ENCODE results near the gene SPECC1. TPM values are rescaled to one million over a fixed set of nuclear protein-coding genes. Genes with fewer than 3 reads are reported as not detected.

Gene SPECC1
- polyA plus RNA-seq, 1 of the 3 experiments (the other 2 are of a cell fraction): 11.2 TPM

DNA sequence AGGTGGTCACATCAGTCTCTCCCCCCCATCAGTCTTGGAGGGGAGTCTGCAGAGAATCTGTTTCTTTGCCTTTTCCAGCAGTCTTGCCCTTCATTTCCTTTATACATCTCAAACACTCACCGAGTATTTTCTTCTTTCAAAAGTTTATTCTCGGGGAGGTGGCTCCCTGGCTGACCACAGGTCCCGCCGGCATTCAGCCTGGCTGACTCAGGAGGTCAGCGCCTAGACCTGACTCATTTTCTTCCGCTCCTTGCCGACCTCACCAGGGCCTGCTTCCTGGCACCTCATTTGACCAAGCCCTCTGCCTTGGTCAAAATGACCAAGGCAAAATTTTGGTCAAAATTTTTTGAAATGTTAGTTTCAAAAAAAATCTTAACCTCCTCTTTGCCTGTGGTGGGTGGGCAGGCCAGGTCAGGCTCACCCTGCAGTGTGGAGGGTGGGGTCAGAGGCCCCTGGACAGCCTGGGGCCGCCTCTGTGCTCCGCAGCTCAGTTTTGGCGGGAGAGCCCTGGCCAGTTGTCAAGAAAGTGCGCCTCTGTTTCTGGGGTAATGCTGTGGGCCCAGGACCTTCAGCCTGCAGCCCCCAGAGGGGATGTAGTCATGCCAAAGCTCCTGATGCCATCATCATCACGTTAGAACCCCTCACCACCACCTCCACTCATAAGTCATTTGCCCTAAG lies 165.6 kb downstream of the SPECC1 start (continued):
- TF ChIP-seq USF1 (IDR thresholded peaks at IDR 0.05; ENCODE audit: borderline replicate concordance, low read depth): no peak
- TF ChIP-seq FOXM1 (IDR thresholded peaks at IDR 0.05; ENCODE audit: low read depth): no peak
- TF ChIP-seq SMC3 (IDR thresholded peaks at IDR 0.05; ENCODE audit: low read depth, low read length): no peak
- no peak for TF ChIP-seq TAF1 (IDR thresholded peaks at IDR 0.05; ENCODE audit: borderline replicate concordance, low read depth, low read length)

DNA sequence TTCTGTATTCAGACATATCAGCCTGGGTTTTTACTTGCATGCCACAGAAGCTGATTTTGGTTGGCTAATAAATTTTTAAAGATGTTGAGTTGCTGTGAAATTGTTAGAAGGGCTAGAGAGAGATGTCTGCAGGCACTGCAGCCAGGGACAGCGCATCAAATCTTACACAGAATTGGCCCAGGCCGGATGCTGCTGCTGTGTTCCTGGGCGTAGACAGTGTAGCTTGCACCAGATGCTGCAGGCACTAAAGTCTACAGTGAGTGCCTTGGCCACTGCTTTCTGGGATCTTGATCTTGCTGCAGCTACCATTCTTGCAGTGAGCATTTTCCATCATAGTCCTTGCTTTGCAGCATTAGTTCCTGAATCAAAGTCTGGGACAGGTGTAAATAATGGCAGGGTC lies 169.9 kb downstream of the SPECC1 start:
- no peaks in the 10 kb centered on the region for H3K27me3 ChIP-seq (ENCODE audit: insufficient read depth)
- no peak overlapping the region for H3K4me3 ChIP-seq (ENCODE audit: low read depth in 2 of 2, low read length in 1 of 2)
- no peak for DNase-seq
- no peaks in the 10 kb centered on the region for H3K36me3 ChIP-seq (replicated peaks in 1 of 2; ENCODE audit: control insufficient read depth in 1 of 2, insufficient read depth in 2 of 2, low read length in 1 of 2)
- H3K27ac ChIP-seq (ENCODE audit: low read depth in 2 of 2, low read length in 1 of 2): no peak overlapping the region
- H3F3A ChIP-seq (replicated peaks; ENCODE audit: insufficient read depth): no peaks in the 10 kb centered on the region
- no peaks in the 10 kb centered on the region for H3K9me3 ChIP-seq
- no peak overlapping the region for H2AFZ ChIP-seq (ENCODE audit: low read depth)
- H3K4me2 ChIP-seq: no peak overlapping the region
- TF ChIP-seq JUND (IDR thresholded peaks at IDR 0.05) (no peak), TAF1 (IDR thresholded peaks at IDR 0.05; ENCODE audit: borderline replicate concordance, low read depth, low read length) (no peak), TEAD4 (IDR thresholded peaks at IDR 0.05; ENCODE audit: borderline replicate concordance, insufficient read depth) (no peak), FOXJ3 (CRISPR knock-in tag; IDR thresholded peaks at IDR 0.05) (no peak), YY1 (IDR thresholded peaks at IDR 0.05; ENCODE audit: low read depth) (no peak)
- POLR2A ChIA-PET: no interaction called here
- H3K79me2 ChIP-seq (ENCODE audit: insufficient read depth): peaks cover 22% of the 10 kb centered on the region; the same call in 1 of the 2 replicates
- 95% methylated on average over 3 of the region's 3 CpGs for WGBS (ENCODE audit: low lambda C conversion rate)
- H3K9ac ChIP-seq: no peak overlapping the region
- CTCF ChIA-PET: interaction anchor here (0.6 to 2.0 kb wide), 4 partner anchors 9 to 57 kb away, joined by 3 to 5 read pairs (median 4); no protein-coding TSS in a partner anchor
- no peaks in the 10 kb centered on the region for H4K20me1 ChIP-seq (ENCODE audit: insufficient read depth)
- H3K9me2 ChIP-seq: no peaks in the 10 kb centered on the region
- peaks cover 0 to 9% of the 10 kb centered on the region in 2 experiments; a peak in 2 of 4 replicates for H3K4me1 ChIP-seq (ENCODE audit: control insufficient read depth in 1 of 2, insufficient read depth in 2 of 2, low read depth in 1 of 2, low read length in 1 of 2)

- DNase-seq: no peak
- Histone ChIP-seq H3K9ac (no peak overlapping the region), H3K9me2 (no peaks in the 10 kb centered on the region), H3F3A (replicated peaks; ENCODE audit: insufficient read depth) (no peaks in the 10 kb centered on the region), H3K79me2 (ENCODE audit: insufficient read depth) (peaks cover 12% of the 10 kb centered on the region; the same call in 1 of the 2 replicates), H4K20me1 (ENCODE audit: insufficient read depth) (no peaks in the 10 kb centered on the region), H3K27me3 (ENCODE audit: insufficient read depth) (no peaks in the 10 kb centered on the region), H3K4me2 (no peak overlapping the region), H3K9me3 (no peaks in the 10 kb centered on the region), H3K36me3 (replicated peaks in 1 of 2; ENCODE audit: control insufficient read depth in 1 of 2, insufficient read depth in 2 of 2, low read length in 1 of 2) (no peaks in the 10 kb centered on the region), H3K4me1 (ENCODE audit: control insufficient read depth in 1 of 2, insufficient read depth in 2 of 2, low read depth in 1 of 2, low read length in 1 of 2) (peaks cover 0 to 4% of the 10 kb centered on the region in 2 experiments; a peak in 2 of 4 replicates), H2AFZ (ENCODE audit: low read depth) (no peak overlapping the region), H3K27ac (ENCODE audit: low read depth in 2 of 2, low read length in 1 of 2) (no peak overlapping the region), H3K4me3 (ENCODE audit: low read depth in 2 of 2, low read length in 1 of 2) (no peak overlapping the region)
- no peak for TF ChIP-seq IRF3 (IDR thresholded peaks at IDR 0.05; ENCODE audit: low read depth, low read length)
- TF ChIP-seq NFIC (IDR thresholded peaks at IDR 0.05; ENCODE audit: borderline replicate concordance): no peak
- no peak for TF ChIP-seq ELF1 (IDR thresholded peaks at IDR 0.05)
- TF ChIP-seq SIN3A (IDR thresholded peaks at IDR 0.05; ENCODE audit: borderline replicate concordance, low read depth, low read length): no peak
- TF ChIP-seq, protein P1, sequence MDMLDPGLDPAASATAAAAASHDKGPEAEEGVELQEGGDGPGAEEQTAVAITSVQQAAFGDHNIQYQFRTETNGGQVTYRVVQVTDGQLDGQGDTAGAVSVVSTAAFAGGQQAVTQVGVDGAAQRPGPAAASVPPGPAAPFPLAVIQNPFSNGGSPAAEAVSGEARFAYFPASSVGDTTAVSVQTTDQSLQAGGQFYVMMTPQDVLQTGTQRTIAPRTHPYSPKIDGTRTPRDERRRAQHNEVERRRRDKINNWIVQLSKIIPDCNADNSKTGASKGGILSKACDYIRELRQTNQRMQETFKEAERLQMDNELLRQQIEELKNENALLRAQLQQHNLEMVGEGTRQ (IDR thresholded peaks at IDR 0.05; ENCODE audit: borderline replicate concordance, low read depth, low read length): no peak
- TF ChIP-seq SMC3 (IDR thresholded peaks at IDR 0.05; ENCODE audit: low read depth, low read length): no peak
- no peak for TF ChIP-seq EZH2phosphoT487 (IDR thresholded peaks at IDR 0.05; ENCODE audit: borderline replicate concordance, low read depth)
- POLR2A ChIA-PET: no interaction called here
- CTCF ChIA-PET: no interaction called here
- 98% methylated on average over 1 of the region's 1 CpG for WGBS (ENCODE audit: low lambda C conversion rate)
Measured at GRCh38 chr17:20180661-20181060, 171.5 kb downstream of the SPECC1 start.
